ENCODE data around the gene LRRC9.
"Not testable (repeated sequence)": the region's sequence is repeated elsewhere in the genome, so short reads cannot be mapped to it uniquely, and the experiment has no call there.

Gene LRRC9

DNA sequence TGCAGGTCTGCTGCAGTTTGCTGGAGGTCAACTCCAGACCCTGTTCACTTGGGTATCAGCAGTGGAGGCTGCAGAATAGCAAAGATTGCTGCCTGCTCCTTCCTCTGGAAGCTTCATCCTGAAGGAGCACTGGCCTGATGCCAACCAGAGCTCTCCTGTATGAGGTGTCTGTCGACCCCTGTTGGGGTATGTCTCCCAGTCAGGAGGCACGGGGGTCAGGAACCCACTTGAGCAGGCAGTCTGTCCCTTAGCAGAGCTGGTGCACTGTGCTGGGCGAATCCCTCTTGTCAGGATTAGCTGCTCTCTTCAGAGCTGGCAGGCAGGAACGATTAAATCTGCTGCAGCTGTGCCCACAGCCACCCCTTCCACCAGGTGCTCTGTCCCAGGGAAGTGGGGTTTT lies 37.9 kb downstream of the LRRC9 start:
- not testable (repeated sequence) for DNase-seq (ENCODE audit: low read depth in 2 of 2)

DNA sequence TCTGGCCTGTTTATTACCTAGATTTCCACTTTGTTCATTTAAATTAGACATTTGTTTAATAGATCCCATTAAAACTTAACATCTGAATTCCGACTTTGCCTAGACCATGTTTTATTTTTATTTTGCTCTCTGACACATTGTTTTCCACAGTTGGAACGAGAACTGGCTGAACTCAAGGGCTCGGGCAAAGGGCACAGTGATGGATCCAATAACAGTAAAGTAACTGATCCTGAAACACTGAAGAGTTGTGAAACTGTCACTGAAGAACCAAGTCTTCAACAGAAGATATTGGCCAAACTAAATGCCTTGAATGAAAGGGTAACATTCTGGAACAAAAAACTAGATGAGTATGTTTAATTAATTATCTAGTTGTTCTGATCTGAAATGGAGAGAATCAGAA lies 39.7 kb downstream of the LRRC9 start:
- no peak for DNase-seq (ENCODE audit: low read depth in 2 of 2)

DNA sequence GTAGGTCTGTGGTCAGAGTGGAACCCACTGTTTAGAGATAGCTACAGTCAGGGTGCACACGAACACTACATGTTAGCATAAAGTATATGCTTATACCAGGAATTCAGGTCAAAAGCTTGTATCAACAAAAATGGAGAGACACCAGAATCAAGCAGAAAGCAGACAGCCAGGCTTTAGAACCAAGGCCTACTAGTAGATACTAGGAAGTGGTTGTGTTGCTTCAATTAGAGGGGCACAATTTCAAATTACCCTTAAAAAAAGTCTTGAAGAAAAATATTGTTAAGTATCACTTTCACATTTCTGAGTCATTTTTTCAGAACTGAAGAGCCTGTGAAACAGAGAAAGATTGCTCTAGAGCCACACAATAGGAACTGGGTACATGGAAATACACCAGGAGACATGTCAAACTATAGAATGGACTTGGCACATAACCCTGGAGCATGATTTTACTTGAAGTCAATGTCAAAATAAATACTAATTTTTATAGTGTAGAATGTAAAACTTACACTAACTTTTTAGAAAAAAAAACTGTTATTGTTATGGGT lies 41.6 kb downstream of the LRRC9 start:
- DNase-seq (ENCODE audit: low read depth in 2 of 2): no peak

DNA sequence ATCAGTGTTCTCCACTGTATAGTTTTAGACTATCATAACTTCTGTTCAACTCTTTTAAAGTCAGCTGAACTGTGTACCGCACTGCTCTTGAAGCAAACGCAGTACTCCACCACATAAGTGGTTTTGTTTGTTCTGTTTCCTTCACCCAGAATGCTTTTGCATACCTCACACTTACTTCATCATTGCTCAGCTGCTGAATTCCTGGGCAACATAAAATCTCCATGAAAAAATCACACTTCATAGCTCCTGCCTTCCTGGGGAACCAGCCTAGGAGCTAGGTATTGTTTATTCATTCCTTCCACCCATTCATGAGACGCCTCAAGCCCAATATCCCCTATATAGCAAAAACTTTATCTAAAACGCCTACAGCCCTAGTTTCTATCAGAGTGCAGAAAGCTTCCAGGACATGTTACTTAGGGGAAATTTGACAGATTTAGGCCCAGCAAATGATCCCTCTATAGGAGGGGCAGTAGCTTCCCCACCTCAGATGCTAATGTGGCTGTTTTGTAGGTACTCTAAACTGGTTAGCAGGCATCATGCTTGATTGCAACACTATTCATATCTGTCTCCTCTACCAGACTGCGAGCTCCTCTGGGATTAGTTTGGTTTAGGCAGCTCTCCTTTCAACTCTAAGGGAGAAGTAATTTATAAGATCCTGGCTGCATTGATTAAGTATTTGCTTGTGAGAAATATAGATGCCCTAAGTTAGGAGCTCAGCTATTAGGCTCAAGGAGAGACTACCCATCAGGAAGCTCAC lies 44.5 kb downstream of the LRRC9 start:
- no peak for DNase-seq (ENCODE audit: low read depth in 2 of 2)

DNA sequence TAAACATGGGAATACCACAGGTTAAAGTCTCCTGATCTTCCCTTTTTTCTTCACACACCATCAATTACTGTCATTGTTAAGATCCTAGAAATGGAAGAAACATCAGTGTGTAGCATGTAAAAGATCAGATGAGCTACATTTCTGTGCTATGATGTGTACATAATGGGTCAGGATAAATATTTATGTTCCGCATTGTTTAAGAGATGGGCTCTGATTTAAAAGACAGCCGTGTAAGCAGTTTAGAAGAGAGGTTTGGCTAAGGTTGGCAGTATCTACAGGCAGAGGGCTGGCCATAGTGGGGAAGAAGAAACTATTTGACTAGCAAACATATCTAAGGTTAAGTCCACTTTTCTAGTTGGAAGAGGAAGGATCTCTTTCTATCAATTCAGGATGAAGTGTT lies 49.4 kb downstream of the LRRC9 start:
- no peak for DNase-seq (ENCODE audit: low read depth in 2 of 2)

DNA sequence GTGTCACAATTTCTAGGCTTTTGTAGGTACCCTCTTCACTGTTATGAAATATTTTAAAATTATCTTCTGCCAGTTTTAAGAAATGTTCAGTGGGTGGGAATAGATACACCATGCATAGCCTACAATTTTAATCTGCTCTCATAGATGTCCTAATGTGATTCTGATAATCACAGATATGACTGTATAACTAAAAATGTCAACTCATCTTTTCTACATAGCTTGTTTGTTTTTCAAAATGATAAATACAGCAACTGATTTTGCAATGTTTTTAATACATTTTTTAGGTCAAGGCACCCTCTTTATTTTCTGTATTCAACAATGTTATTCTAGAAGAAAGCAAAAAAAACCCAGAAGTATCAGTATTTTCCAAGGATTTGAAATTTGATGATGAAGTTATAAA lies 61.6 kb downstream of the LRRC9 start:
- DNase-seq (ENCODE audit: low read depth in 2 of 2): no peak

DNA sequence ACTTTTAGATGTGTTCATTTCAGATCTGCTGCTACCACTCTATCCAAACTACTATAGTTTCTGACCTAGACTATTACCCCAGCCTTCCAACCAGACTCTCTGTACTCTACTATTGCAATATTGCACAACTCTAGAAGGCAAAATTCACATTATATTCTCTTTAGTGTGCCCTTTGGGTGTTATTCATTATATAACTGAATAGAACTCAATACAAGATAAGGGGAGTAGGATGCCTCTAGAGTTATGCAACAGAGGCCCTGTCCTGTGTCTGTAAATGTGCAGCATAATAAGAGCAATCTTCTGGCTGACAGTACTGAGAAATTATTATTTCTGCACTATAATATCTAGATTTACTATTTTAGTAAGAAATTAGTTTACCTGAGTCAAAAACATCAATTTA lies 63.1 kb downstream of the LRRC9 start:
- DNase-seq (ENCODE audit: low read depth in 2 of 2): no peak

DNA sequence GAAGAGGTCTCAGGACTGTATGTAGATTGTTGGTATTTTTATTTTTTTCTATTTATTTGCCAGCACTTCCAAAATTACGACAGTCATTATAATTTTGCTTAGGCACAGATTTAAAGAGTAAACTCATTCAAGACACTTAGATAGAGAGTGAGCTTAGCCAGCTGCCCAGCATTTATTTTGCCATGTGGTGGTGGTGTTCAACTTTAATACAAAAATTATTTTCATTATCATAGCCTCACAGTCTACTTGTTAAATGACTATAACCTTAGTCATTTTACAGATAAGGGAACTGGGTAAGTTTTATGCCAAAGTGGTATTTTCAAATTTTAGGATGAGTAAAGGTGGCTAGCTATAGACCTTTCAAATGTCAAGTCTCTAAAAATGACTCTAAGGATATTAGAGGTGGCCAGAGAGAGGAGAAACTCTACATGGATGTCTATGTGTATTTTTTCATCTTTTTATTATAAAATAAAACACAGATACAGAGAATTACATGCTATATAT lies 66.7 kb downstream of the LRRC9 start:
- DNase-seq (ENCODE audit: low read depth in 2 of 2): no peak

DNA sequence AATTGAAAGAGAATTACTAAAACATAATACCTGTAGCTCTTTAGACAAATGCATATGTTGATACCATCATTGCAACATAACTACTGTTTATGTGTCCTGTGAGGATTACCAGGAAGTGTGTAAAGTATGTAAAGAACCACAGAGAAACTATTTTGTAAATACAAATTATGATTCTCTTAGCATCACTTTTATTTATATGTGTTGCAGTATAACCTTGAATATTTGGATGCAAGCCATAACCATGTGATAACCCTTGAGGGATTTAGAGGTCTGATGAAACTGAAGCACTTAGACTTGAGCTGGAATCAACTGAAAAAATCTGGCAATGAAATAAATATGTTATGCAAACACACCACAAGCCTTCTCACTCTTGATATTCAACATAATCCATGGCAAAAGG lies 77.5 kb downstream of the LRRC9 start:
- DNase-seq (ENCODE audit: low read depth in 2 of 2): no peak

DNA sequence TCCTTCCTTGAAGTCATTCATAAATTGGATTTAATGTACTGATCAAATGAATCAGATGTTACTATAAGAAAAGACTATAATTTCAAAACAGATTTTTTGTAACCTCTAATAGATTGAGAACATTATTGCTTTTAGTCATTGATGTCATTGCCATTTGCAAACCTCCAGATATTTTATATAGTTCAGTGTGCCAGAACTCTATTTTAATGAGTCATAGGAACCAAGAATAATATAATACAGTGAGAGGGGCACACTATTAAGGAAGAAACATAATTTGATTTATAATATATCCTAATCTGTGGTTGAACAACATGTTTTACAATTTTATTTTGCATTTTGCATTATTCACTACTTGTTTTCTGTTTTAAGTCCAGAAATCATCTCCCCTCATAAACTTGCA lies 78.0 kb downstream of the LRRC9 start:
- no peak for DNase-seq (ENCODE audit: low read depth in 2 of 2)

DNA sequence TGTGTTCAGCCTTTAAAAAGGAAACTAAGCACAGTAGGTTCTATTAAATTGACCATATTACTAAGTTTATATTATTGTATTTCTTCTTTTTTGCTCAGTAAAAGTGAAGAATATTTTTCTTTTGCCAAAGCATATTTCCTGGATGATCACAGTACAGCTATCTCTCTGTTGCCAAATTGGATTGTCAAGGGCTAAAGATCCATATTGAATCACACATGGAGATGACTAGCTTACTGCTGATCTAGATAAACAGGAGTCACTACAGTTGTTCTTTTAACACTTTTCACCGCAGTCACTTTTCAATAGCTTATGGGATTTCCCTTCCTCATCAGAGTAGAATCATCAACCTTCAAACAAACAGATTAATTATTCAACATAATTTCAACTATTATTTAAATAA lies 78.6 kb downstream of the LRRC9 start:
- no peak for DNase-seq (ENCODE audit: low read depth in 2 of 2)

DNA sequence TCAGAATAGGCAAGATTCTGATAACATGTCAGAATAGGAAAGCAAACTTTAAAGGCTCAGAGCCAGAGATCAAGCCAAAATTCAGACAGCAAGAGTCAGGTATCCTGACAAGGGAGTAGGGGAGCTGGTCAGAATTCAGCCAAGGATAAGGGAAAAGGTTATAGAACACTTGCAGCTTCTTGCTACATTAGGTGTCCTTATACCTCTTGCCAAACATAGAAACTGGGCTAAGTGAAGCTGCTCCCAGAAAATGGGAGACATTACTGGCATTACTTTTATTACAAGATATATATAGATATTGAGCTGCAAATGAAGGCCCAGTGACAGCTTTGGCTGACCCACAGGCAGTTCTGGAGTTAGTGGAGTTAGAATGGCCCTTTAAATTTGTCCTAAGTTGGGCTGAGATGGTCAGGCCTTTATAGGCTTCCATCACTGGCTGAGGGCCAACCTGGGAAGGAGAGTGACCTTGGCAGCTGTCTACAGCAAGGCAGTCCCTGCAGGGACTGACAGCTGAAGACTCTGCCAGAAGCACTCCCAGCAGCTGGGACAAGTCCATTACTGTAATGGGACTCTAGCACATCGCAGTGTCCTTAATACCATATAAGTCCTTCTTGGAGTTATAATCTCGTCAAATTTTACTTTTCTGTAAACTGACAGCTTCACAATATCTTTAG lies 83.0 kb downstream of the LRRC9 start:
- no peak for DNase-seq (ENCODE audit: low read depth in 2 of 2)

DNA sequence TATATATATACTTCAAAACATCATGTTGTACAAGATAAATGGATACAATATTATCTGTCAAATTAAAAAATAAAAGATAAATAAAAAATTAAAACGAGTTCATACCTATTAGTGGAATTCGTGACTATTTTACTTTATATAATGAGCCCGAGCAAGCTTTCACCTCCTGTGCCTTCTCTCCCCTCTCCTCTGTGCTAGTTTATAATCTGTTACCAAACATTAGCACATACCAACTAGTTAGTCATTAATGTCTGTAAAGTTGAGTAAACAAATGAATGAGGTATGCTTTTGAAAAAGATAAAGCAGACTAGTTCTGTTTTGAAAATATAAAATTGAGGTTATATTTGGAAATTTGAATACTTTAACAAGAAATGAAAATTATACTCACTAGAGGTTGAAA lies 84.0 kb downstream of the LRRC9 start:
- DNase-seq (ENCODE audit: low read depth in 2 of 2): no peak

DNA sequence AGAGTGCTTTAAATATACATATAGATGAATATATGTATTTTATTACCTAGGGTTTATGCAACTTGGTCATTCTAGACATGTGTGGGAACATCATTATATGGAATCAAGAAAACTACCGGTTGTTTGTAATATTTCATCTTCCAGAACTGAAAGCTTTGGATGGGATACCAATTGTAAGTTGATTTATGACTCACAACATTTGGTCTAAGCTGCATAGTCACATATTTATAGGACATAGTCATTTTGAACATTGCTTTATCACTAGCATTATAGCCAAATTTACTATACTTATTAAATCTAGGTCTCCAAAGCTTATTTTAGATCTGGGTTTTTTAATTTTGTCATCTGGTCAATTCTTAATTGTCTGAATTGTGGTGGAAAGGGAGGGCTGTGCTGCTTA lies 88.1 kb downstream of the LRRC9 start:
- DNase-seq (ENCODE audit: low read depth in 2 of 2): no peak

DNA sequence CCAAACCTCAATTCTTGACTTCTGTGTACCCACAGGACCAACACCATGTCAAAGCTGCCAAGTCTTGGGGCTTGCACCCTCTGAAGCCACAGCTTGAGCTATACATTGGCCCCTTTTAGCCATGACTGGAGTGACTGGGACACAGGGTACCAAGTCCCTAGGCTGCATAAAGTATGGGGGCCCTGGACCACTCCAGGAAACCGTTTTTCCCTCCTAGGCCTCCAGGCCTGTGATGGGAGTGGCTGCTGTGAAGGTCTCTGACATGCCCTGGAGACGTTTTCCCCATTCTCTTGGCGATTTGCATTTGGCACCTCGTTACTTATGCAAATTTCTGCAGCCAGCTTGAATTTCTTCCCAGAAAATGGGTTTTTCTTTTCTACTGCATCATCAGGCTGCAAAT lies 90.3 kb downstream of the LRRC9 start:
- not testable (repeated sequence) for DNase-seq (ENCODE audit: low read depth in 2 of 2)

DNA sequence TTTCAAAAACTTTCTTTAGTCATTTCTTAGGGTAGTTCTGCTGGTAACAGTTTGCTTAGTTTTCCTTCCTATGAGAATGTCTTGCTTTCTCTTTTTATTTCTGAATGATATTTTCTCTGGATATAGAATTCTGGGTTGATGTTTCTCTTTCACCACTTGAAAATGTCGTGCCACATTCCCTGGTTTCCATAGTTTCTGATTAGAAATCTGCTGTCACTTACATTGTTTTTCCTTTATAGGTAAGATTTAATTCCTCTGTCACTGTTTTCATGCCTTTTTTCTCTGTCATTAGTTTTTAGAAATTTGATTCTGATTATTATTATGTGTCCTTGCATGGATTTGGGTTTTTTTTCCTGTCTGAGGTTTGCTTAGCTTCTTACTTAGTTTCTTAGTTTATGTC lies 94.5 kb downstream of the LRRC9 start:
- DNase-seq (ENCODE audit: low read depth in 2 of 2): no peak

DNA sequence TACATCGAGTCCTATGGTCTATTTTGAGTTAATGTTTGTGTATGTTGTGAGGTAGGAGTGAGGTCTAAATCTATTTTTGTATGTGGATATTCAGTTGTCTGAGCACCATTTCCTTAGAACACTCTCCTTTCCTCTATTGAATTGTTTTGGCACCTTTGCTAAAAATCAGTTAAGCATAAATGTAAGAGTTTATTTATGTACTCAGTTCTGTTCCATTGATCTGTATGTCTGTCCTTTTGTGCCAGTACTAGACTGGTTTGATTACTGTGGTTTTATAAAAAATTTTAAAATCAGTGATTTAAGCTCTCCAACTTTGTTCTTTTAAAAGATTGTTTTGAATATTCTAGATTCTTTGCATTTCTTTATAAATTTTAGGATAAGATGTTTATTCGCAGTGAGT lies 101.7 kb downstream of the LRRC9 start:
- no peak for DNase-seq (ENCODE audit: low read depth in 2 of 2)

DNA sequence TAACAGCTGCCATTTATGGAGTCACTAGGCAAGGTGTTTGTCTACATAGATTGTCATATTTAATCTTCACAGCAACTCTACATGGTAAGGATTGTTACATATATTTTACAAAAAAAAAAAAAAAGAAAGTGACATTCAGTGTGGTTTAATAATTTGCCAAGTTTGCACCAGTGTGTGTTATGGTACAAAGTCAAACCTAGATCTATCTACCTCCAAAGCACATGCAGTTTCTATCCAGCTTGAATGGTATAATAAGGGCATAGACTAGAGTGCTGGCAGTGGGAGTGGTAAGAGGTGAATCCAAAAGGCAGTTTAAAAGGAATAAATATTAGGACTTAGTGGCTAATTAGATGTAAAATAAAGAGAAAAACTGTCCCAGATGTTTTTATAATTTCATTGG lies 105.6 kb downstream of the LRRC9 start:
- DNase-seq (ENCODE audit: low read depth in 2 of 2): no peak

DNA sequence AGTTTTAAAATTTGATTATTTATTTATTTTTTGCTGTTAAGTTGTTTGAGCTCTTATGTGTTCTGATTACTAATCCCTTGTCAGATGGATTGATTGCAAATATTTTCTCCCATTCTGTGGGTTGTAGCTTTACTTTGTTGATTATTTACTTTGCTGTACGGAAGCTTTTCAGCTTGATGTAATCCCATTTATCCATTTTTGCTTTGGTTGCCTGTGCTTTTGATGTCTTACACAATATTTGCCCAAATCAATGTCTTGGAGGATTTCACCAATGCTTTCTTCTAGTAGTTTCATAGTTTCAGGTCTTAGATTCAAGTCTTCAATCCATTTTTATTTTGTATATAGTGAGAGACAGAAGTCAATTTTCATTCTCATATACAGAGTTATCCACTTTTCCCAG lies 115.2 kb downstream of the LRRC9 start:
- no peak for DNase-seq (ENCODE audit: low read depth in 2 of 2)

DNA sequence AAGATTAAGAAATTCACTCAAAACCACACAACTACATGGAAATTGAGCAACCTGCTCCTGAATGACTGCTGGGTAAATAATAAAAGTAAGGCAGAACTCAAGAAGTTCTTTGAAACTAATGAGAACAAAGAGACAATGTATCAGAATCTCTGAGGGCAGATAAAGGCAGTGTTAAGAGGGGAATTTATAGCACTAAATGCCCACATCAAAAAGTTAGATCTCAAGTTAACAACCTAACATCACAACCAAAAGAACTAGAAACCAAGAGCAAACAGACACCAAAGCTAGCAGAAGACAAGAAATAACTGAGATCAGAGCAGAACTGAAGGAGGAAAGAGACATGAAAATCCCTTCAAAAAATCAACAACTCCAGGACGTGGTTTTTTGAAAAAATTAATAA lies 128.0 kb downstream of the LRRC9 start:
- not testable (repeated sequence) for DNase-seq (ENCODE audit: low read depth in 2 of 2)

DNA sequence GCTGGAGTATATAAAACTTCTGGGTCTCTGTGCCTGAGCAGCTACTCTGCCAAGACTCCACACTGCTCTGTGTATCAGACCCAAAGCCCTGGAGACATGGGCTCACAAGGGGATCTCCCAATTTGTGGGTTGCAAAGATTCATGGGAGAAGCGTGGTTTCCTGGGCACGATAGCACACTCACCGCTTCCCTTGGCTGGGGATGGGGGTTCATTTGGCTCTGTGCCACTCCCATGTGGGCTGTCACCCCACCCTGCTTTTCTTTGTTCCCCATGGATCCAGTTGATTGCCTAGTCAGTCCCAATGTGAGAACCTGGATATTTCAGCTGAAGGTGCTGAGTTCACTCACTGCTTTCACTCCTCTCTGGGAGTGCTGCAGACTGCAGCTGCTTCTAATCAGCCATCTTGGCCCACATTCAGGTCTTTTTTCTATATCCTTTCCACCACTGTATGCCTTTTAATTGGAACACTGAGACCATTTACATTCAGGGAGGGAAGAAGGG lies 131.8 kb downstream of the LRRC9 start:
- DNase-seq (ENCODE audit: low read depth in 2 of 2): no peak

DNA sequence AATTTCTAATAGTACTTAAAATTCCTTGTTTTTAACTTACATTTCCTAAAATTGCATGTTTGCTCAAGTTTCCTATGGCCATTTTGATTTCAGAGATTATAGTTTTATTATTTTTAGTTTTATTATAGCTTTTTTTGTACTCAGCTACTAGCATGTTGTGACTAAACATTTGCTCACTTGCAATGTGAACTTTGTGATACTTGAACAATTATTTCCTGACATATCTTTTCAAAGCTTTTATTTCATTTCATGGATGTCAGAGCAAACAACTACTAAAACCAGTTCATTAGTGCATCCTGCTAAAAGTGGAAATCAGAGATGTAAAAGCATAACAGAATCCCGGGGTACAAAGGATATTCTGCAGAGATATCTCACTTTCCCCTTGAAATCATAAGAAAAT lies 138.1 kb downstream of the LRRC9 start:
- no peak for DNase-seq (ENCODE audit: low read depth in 2 of 2)

DNA sequence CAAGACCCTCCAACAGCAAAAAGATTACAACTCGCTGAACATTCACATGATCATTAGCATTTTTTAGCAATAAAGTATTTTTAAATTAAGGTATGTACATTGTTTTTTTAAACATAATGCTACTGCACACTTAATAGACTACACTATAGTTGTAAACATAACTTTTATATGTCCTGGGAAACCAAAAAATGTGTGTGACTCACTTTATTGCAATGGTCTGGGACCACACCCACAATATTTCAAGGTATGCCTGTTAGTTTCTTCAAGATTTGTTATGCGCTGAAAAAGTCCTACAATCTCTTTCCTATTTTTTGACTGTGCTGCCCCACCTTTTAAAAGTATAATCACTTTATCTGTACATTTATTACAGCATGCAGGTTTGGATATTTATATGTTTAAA lies 141.4 kb downstream of the LRRC9 start:
- no peak for DNase-seq (ENCODE audit: low read depth in 2 of 2)
